Left lung (tissue), 10 donors: Measurements from ENCODE around the gene GADL1. TPM values are rescaled to one million over a fixed set of nuclear protein-coding genes. Genes with fewer than 3 reads are reported as not detected.

Source experiments
- ATAC-seq: fragments of 200-7000 bp; cut with Tn5 transposase; one replicate; pipeline ENCODE4 v1.9.1; 2020; ENCODE audit warnings: moderate library complexity
- DNase-seq, 4 donors: peaks; one replicate each; pipeline ENCODE4 v3.0.0-alpha.2; 2013 to 2020
- H3K27ac ChIP-seq, 2 donors: fragments of 200-600 bp; sonication (generic) in 1 of 2; one replicate each; pipeline versions ENCODE4 v1.5.0 to v1.8.0; 2020 to 2021
- H3K27me3 ChIP-seq, 2 donors: fragments of 200-600 bp; sonication (generic) in 1 of 2; one replicate each; pipeline versions ENCODE4 v1.5.0 to v1.8.0; 2020 to 2021
- H3K36me3 ChIP-seq, 2 donors: fragments of 200-600 bp; sonication (generic) in 1 of 2; one replicate each; pipeline versions ENCODE4 v1.5.0 to v1.8.0; 2020 to 2021
- H3K4me1 ChIP-seq, 2 donors: fragments of 200-600 bp; one replicate each; pipeline ENCODE4 v1.8.0; 2021
- H3K4me3 ChIP-seq, 2 donors: fragments of 200-600 bp; sonication (generic) in 1 of 2; one replicate each; pipeline versions ENCODE4 v1.5.0 to v1.8.0; 2020 to 2021; ENCODE audit warnings: mild to moderate bottlenecking in 1 of 2
- H3K9me3 ChIP-seq, 2 donors: fragments of 200-600 bp; sonication (generic) in 1 of 2; one replicate each; pipeline versions ENCODE4 v1.5.0 to v1.8.0; 2020 to 2021
- intact Hi-C, 2 donors: fragments of 100-400 bp; cut with DNase I; formaldehyde crosslinking; loops; one replicate each; pipeline versions ENCODE4 v1.11.2 to v1.14.2; 2022
- polyA plus RNA-seq, 6 donors: library from polyadenylated mRNA; unstranded; fragments of 120-200 nt; gene quantifications; one replicate each; pipeline ENCODE4 v1.2.1, GENCODE V29; 2013; ENCODE audit not compliant: insufficient read length in 6 of 6
- total RNA-seq, 2 donors: library from RNA; stranded (reverse); fragmentation: NEBNext Ultra II Directional; extraction: Animal tissue kit (Norgen Biotek cat#: 25700); gene quantifications; one replicate each; pipeline ENCODE4 v1.2.1, GENCODE V29; 2021
- TF ChIP-seq, protein P1 (sequence below), 2 donors: fragments of 200-600 bp; sonication (generic) in 1 of 2; IDR thresholded peaks; one replicate each; pipeline versions ENCODE4 v1.5.0 to v1.8.0; 2021; ENCODE audit warnings: antibody characterized with exemption in 2 of 2
- donor health status: DM: no; HTN: yes; CAD: no.
- donor health status: DM: no; HTN: no; CAD: no.

GADL1 gene
- total and polyA plus RNA-seq, 8 donors, result 0.10 to 2.5 (median 0.79) TPM; not detected in 1

GRCh38 chr3:30680789-30681648 is 213.4 kb downstream of the GADL1 start:
- Histone ChIP-seq H3K27ac (peak overlapping the region; percentile 45 to 73), H3K9me3 (no peaks in the 10 kb centered on the region), H3K4me1 (peaks cover 31 to 93% of the 10 kb centered on the region in 2 donors), H3K27me3 (no peaks in the 10 kb centered on the region), H3K4me3 (no peak overlapping the region), H3K36me3 (peaks cover 0 to 54% of the 10 kb centered on the region in 2 donors)
- ATAC-seq, result peak; percentile 6
- TF ChIP-seq, protein P1, sequence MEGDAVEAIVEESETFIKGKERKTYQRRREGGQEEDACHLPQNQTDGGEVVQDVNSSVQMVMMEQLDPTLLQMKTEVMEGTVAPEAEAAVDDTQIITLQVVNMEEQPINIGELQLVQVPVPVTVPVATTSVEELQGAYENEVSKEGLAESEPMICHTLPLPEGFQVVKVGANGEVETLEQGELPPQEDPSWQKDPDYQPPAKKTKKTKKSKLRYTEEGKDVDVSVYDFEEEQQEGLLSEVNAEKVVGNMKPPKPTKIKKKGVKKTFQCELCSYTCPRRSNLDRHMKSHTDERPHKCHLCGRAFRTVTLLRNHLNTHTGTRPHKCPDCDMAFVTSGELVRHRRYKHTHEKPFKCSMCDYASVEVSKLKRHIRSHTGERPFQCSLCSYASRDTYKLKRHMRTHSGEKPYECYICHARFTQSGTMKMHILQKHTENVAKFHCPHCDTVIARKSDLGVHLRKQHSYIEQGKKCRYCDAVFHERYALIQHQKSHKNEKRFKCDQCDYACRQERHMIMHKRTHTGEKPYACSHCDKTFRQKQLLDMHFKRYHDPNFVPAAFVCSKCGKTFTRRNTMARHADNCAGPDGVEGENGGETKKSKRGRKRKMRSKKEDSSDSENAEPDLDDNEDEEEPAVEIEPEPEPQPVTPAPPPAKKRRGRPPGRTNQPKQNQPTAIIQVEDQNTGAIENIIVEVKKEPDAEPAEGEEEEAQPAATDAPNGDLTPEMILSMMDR (IDR thresholded peaks at IDR 0.05), result no peak
- intact Hi-C loops, result no loop called here
- DNase-seq, result peak in 3 of 4 donors; percentile 29 to 79 (median 69)

- TF ChIP-seq, protein P1 (IDR thresholded peaks at IDR 0.05), result no peak
- no peak for DNase-seq
- H3K4me1 ChIP-seq, result peaks cover 21 to 93% of the 10 kb centered on the region in 2 donors
- H3K36me3 ChIP-seq, result peaks cover 5 to 71% of the 10 kb centered on the region in 2 donors
- H3K9me3 ChIP-seq, result no peaks in the 10 kb centered on the region
- peak overlapping the region in 1 of 2 donors; percentile 42 for H3K27ac ChIP-seq
- no peak overlapping the region for H3K4me3 ChIP-seq
- ATAC-seq, result no peak
- intact Hi-C loops, result no loop called here
- H3K27me3 ChIP-seq, result no peaks in the 10 kb centered on the region
Measured at GRCh38 chr3:30679045-30679444, 215.4 kb downstream of the GADL1 start.

DNA sequence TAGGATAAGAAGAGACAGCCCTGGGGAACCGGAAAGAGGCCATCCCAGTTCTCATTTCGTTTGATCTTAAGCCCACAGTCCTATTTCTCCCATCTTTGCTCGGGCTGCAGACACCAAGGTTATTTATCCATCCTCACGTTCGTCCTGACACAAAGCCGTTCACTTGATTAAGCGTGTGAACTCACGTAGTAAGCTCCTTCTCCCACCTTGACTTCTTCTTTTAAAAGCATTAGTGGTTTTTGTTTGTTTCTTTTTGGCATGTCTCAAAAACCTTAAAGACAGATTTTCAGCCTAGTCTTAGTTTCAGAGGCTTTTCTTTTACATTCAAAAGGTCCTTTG is 217.1 kb downstream of the GADL1 start:
- no peak for ATAC-seq
- H3K27me3 ChIP-seq, result no peaks in the 10 kb centered on the region
- peaks cover 5 to 89% of the 10 kb centered on the region in 2 donors for H3K36me3 ChIP-seq

DNA sequence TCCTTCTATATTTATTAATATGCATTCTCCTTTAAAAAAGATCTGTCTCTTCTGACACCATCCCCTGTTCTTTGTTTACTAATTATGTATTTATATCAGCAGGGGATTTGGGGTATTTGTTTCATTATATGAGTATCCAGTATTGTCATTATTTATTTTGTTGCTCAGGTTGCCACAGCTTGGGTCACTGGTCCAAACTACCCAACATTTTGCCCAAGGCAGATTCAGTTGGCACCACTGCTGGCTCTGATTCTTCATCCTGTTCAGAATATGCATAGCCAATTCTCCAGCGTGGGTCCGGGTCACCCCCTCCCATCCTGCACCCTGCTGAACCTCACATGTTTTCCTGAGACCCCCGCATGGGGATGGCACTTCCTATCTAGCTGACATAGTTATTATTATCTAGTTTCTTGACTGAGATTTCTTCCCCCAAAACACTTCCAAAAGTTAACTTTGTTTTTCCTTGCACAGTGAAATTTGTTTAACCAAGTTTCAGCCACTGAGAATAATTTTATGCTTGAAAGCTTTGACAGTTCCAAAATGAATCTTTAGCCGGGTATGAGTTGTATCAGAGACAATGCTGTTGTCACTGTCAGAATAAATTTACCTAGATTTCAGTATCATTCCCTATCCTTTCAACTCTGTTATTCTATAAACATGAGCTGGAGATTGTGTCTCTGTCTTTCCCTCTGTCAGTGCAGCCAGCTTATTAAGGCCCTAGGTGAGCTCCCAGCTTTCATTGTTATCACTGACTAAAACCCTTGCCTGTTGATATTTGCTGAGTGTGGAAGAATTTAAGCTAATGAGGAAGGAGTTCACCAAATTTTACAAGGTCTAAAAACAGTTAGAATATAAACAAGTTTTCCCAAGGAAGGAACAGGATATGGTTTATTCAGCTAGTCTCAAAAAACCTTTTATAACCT is 217.8 kb downstream of the GADL1 start:
- ATAC-seq, result no peak
- H3K36me3 ChIP-seq, result peaks cover 5 to 95% of the 10 kb centered on the region in 2 donors
- peak overlapping the region in 1 of 2 donors; percentile 34 for H3K27ac ChIP-seq
- intact Hi-C loops, result no loop called here
- peaks cover 21 to 92% of the 10 kb centered on the region in 2 donors for H3K4me1 ChIP-seq
- no peak overlapping the region for H3K4me3 ChIP-seq
- H3K27me3 ChIP-seq, result no peaks in the 10 kb centered on the region
- DNase-seq, result no peak
- TF ChIP-seq, protein P1 (IDR thresholded peaks at IDR 0.05), result no peak
- H3K9me3 ChIP-seq, result no peaks in the 10 kb centered on the region

More for the DNA sequence above, 217.1 kb downstream of the GADL1 start:
- TF ChIP-seq, protein P1 (IDR thresholded peaks at IDR 0.05), result no peak
- H3K27ac ChIP-seq, result peak overlapping the region in 1 of 2 donors; percentile 34
- no peak overlapping the region for H3K4me3 ChIP-seq
- intact Hi-C loops, result no loop called here
- DNase-seq, result no peak
- H3K4me1 ChIP-seq, result peaks cover 26 to 93% of the 10 kb centered on the region in 2 donors
- no peaks in the 10 kb centered on the region for H3K9me3 ChIP-seq
